ENCODE data around the gene SNX21. TPM values are rescaled to one million over a fixed set of nuclear protein-coding genes. Genes with fewer than 3 reads are reported as not detected.

SNX21 gene
- total RNA-seq, 2 donors from 2014 or later, result 18.0 to 18.8 TPM

GRCh38 chr20:45883100-45883469 is 49.5 kb downstream of the SNX21 start:
- no peak overlapping the region for H3K27ac ChIP-seq (ENCODE audit: low read depth, low read length)
- no peak overlapping the region for H3K4me3 Mint-ChIP-seq
- no peak overlapping the region for H3K27ac Mint-ChIP-seq
- H3K27me3 Mint-ChIP-seq (ENCODE audit: insufficient read depth), result no peaks in the 10 kb centered on the region
- no peak for DNase-seq
- peaks cover 6% of the 10 kb centered on the region for H3K4me1 Mint-ChIP-seq
- peaks cover 24% of the 10 kb centered on the region for H3K36me3 ChIP-seq (ENCODE audit: control insufficient read depth, insufficient read depth, low read length)
- no peak overlapping the region for H3K9ac ChIP-seq (ENCODE audit: extremely low read depth, low read length, poor library complexity, severe bottlenecking)
- no peaks in the 10 kb centered on the region for H3K4me1 ChIP-seq (ENCODE audit: control insufficient read depth, insufficient read depth, low read length)
- WGBS, 2 experiments (ENCODE audit: insufficient coverage in 1 of 2, insufficient read length in 1 of 2), result 93 to 94% methylated on average over 9 of the region's 9 CpGs
- no peaks in the 10 kb centered on the region for H3K9me3 Mint-ChIP-seq
- TF ChIP-seq CTCF (conservative IDR thresholded peaks at IDR 0.05), result no peak
- no peaks in the 10 kb centered on the region for H3K9me3 ChIP-seq (ENCODE audit: control insufficient read depth, low read length)
- H3K36me3 Mint-ChIP-seq (ENCODE audit: low read depth), result peaks cover 29% of the 10 kb centered on the region
- no peak overlapping the region for H3K4me3 ChIP-seq (ENCODE audit: low read length)
- no peaks in the 10 kb centered on the region for H3K27me3 ChIP-seq (ENCODE audit: control insufficient read depth, insufficient read depth, low read length, poor library complexity, severe bottlenecking)

- Mint-ChIP-seq H3K36me3 (ENCODE audit: low read depth) (peaks cover 29% of the 10 kb centered on the region), H3K9me3 (no peaks in the 10 kb centered on the region), H3K4me1 (peaks cover 3% of the 10 kb centered on the region), H3K27ac (no peak overlapping the region), H3K4me3 (no peak overlapping the region), H3K27me3 (ENCODE audit: insufficient read depth) (no peaks in the 10 kb centered on the region)
- H3K36me3 ChIP-seq (ENCODE audit: control insufficient read depth, insufficient read depth, low read length), result peaks cover 23% of the 10 kb centered on the region
- H3K27ac ChIP-seq (ENCODE audit: low read depth, low read length), result no peak overlapping the region
- DNase-seq, result no peak
- H3K9me3 ChIP-seq (ENCODE audit: control insufficient read depth, low read length), result no peaks in the 10 kb centered on the region
- 93 to 94% methylated on average over 14 to 19 of the region's 19 CpGs for WGBS, 2 experiments (ENCODE audit: insufficient coverage in 1 of 2, insufficient read length in 1 of 2)
- H3K27me3 ChIP-seq (ENCODE audit: control insufficient read depth, insufficient read depth, low read length, poor library complexity, severe bottlenecking), result no peaks in the 10 kb centered on the region
- no peaks in the 10 kb centered on the region for H3K4me1 ChIP-seq (ENCODE audit: control insufficient read depth, insufficient read depth, low read length)
- no peak overlapping the region for H3K9ac ChIP-seq (ENCODE audit: extremely low read depth, low read length, poor library complexity, severe bottlenecking)
- no peak for TF ChIP-seq CTCF (conservative IDR thresholded peaks at IDR 0.05)
- H3K4me3 ChIP-seq (ENCODE audit: low read length), result no peak overlapping the region
Observed at GRCh38 chr20:45886590-45887345, 53.2 kb downstream of the SNX21 start.

- TF ChIP-seq CTCF (conservative IDR thresholded peaks at IDR 0.05), result no peak
- no peaks in the 10 kb centered on the region for H3K9me3 ChIP-seq (ENCODE audit: control insufficient read depth, low read length)
- no peak within 1 kb of the TSS for H3K27ac ChIP-seq (ENCODE audit: low read depth, low read length)
- no peaks in the 10 kb centered on the region for H3K27me3 ChIP-seq (ENCODE audit: control insufficient read depth, insufficient read depth, low read length, poor library complexity, severe bottlenecking)
- no peaks in the 10 kb centered on the region for H3K4me1 ChIP-seq (ENCODE audit: control insufficient read depth, insufficient read depth, low read length)
- no peak within 1 kb of the TSS for H3K9ac ChIP-seq (ENCODE audit: extremely low read depth, low read length, poor library complexity, severe bottlenecking)
- DNase-seq, result no peak
- H3K36me3 Mint-ChIP-seq (ENCODE audit: low read depth), result peaks cover 27% of the 10 kb centered on the region
- H3K4me3 Mint-ChIP-seq, result no peak within 1 kb of the TSS
- H3K27me3 Mint-ChIP-seq (ENCODE audit: insufficient read depth), result no peaks in the 10 kb centered on the region
- WGBS, 2 experiments (ENCODE audit: insufficient coverage in 1 of 2, insufficient read length in 1 of 2), result 88 to 93% methylated on average over 2 to 8 of the region's 8 CpGs
- peaks cover 24% of the 10 kb centered on the region for H3K36me3 ChIP-seq (ENCODE audit: control insufficient read depth, insufficient read depth, low read length)
- peaks cover 4% of the 10 kb centered on the region for H3K4me1 Mint-ChIP-seq
- H3K4me3 ChIP-seq (ENCODE audit: low read length), result no peak within 1 kb of the TSS
- H3K9me3 Mint-ChIP-seq, result no peaks in the 10 kb centered on the region
- peak within 1 kb of the TSS; percentile 6 for H3K27ac Mint-ChIP-seq
Observed at GRCh38 chr20:45887346-45887715, 53.7 kb downstream of the SNX21 start, which contains the start of gene SPATA25. TSS of gene SPATA25 (minus strand) at chr20:45887622. CDS start at chr20:45887590, 32 bp downstream.
